Keratinocyte (primary cell): ENCODE measurements around the gene LRFN5. TPM values are rescaled to one million over a fixed set of nuclear protein-coding genes. Genes with fewer than 3 reads are reported as not detected.

Experiments
- DNase-seq: peaks from one replicate; pipeline ENCODE4 v3.0.0-alpha.2; 2011; ENCODE audit warnings: low read depth, missing footprints, low spot score
- FAIRE-seq: peaks from 2 replicates; lab custom pipeline; 2011; peaks lifted over from hg19 to GRCh38; lab: Jason Lieb, UNC
- H2AFZ ChIP-seq: 2 replicates; pipeline ENCODE4 v1.6.0; 2012; ENCODE audit warnings: low read length, control low read depth, inconsistent platforms; ENCODE audit not compliant: control insufficient read depth
- H3K27ac ChIP-seq: 2 replicates; pipeline ENCODE4 v1.5.1; 2011; ENCODE audit warnings: low read length; ENCODE audit not compliant: control insufficient read depth, insufficient read depth
- H3K27me3 ChIP-seq: 3 replicates; pipeline ENCODE4 v1.6.0; 2011; ENCODE audit warnings: low read length; ENCODE audit not compliant: control insufficient read depth, insufficient read depth; ENCODE audit errors: extremely low read depth
- H3K36me3 ChIP-seq, 2 experiments: 2 replicates in 1 of 2; 3 replicates in 1 of 2; pipeline ENCODE4 v1.5.1; 2011; ENCODE audit warnings: low read length in 2 of 2, mild to moderate bottlenecking in 1 of 2; ENCODE audit not compliant: control insufficient read depth in 2 of 2, insufficient read depth in 2 of 2; ENCODE audit errors: extremely low read depth in 1 of 2
- H3K4me1 ChIP-seq: 3 replicates; pipeline ENCODE4 v1.5.1; 2011; ENCODE audit warnings: low read length; ENCODE audit not compliant: control insufficient read depth, insufficient read depth; ENCODE audit errors: extremely low read depth
- H3K4me2 ChIP-seq: 3 replicates; pipeline ENCODE4 v1.6.0; 2011; ENCODE audit warnings: low read depth, low read length; ENCODE audit not compliant: control insufficient read depth, insufficient read depth; ENCODE audit errors: extremely low read depth
- H3K4me3 ChIP-seq, 3 experiments: fragments of 200-600 bp in 1 of 3; sonication (generic) in 1 of 3; 2 replicates in 2 of 3; 3 replicates in 1 of 3; pipeline ENCODE4 v1.5.1; 2011 to 2016; ENCODE audit warnings: low read length in 3 of 3, mild to moderate bottlenecking in 3 of 3, control low read depth in 2 of 3, inconsistent platforms in 1 of 3, low read depth in 1 of 3, mixed read lengths in 1 of 3, mixed run types in 1 of 3, moderate library complexity in 1 of 3; ENCODE audit not compliant: control insufficient read depth in 2 of 3, insufficient read depth in 2 of 3; ENCODE audit errors: extremely low read depth in 1 of 3
- H3K79me2 ChIP-seq: 2 replicates; pipeline ENCODE4 v1.6.0; 2012; ENCODE audit warnings: low read length; ENCODE audit not compliant: control insufficient read depth, insufficient read depth
- H3K9ac ChIP-seq: 3 replicates; pipeline ENCODE4 v1.6.0; 2011; ENCODE audit warnings: low read length; ENCODE audit not compliant: control insufficient read depth, insufficient read depth; ENCODE audit errors: extremely low read depth
- H3K9me1 ChIP-seq: 3 replicates; pipeline ENCODE4 v1.6.0; 2011; ENCODE audit warnings: low read length; ENCODE audit not compliant: control insufficient read depth, insufficient read depth; ENCODE audit errors: extremely low read depth
- H3K9me3 ChIP-seq: 2 replicates; pipeline ENCODE4 v1.5.1; 2012; ENCODE audit warnings: low read depth, low read length; ENCODE audit not compliant: control insufficient read depth
- H4K20me1 ChIP-seq: 3 replicates; pipeline ENCODE4 v1.6.0; 2011; ENCODE audit warnings: low read length; ENCODE audit not compliant: control insufficient read depth, insufficient read depth; ENCODE audit errors: extremely low read depth
- CTCF ChIP-seq, 3 experiments: IDR thresholded peaks in 1 of 3; conservative IDR thresholded peaks in 1 of 3; optimal IDR thresholded peaks in 1 of 3; 2 replicates in 2 of 3; 3 replicates in 1 of 3; pipeline versions ENCODE3 to v1.5.1; 2011; ENCODE audit warnings: low read length in 3 of 3, mild to moderate bottlenecking in 3 of 3, moderate library complexity in 2 of 3, control low read depth in 1 of 3, inconsistent platforms in 1 of 3; ENCODE audit not compliant: insufficient read depth in 2 of 3; ENCODE audit errors: extremely low read depth in 1 of 3
- EZH2 ChIP-seq: IDR thresholded peaks from one replicate; pipeline ENCODE4 v1.6.1; 2012; ENCODE audit warnings: inconsistent platforms, mild to moderate bottlenecking, low read length, moderate library complexity
- dilution Hi-C: fragments of 300-500 bp; cut with MboI; formaldehyde crosslinking; loops from one replicate; pipeline ENCODE4 v1.7.0; 2020; ENCODE audit warnings: low sequenced_read_pairs; ENCODE audit not compliant: extremely low pct_ligation_motif_present
- polyA plus RNA-seq, 5 experiments: library from polyadenylated mRNA; depleted of rRNA in 3 of 5; stranded (reverse) in 3 of 5; stranded (forward) in 1 of 5; unstranded in 1 of 5; fragments of >200 nt; gene quantifications; 1 replicate in 1 of 5; 2 replicates in 3 of 5; 3 replicates in 1 of 5; pipeline versions ENCODE4 v1.2.1 to v1.2.3, GENCODE V29; 2011 to 2012; ENCODE audit warnings: missing spikeins in 2 of 5, low read depth in 1 of 5, low replicate concordance in 1 of 5

LRFN5 gene
- polyA plus RNA-seq, 1 donor (not counting 4 experiments of a cell fraction or from before 2014, with no cell fraction given): not detected

GRCh38 chr14:41773536-41774279 is 167.0 kb downstream of the LRFN5 start:
- Histone ChIP-seq H3K79me2 (no peaks in the 10 kb centered on the region), H3K27ac (no peak overlapping the region), H3K36me3 (no peaks in the 10 kb centered on the region), H3K27me3 (no peaks in the 10 kb centered on the region), H3K4me2 (no peak overlapping the region), H3K9me3 (no peaks in the 10 kb centered on the region), H2AFZ (no peak overlapping the region), H3K4me3 (no peak overlapping the region), H3K9me1 (no peaks in the 10 kb centered on the region), H3K4me1 (no peaks in the 10 kb centered on the region), H4K20me1 (no peaks in the 10 kb centered on the region), H3K9ac (no peak overlapping the region)
- FAIRE-seq (no peak), DNase-seq (no peak)
- no peak for TF ChIP-seq CTCF (optimal IDR thresholded peaks at IDR 0.05 in 1 of 3, IDR thresholded peaks at IDR 0.05 in 1 of 3, conservative IDR thresholded peaks at IDR 0.05 in 1 of 3; ENCODE audit: extremely low read depth in 1 of 3, insufficient read depth in 2 of 3, low read length in 3 of 3)
- TF ChIP-seq EZH2: no peak
- dilution Hi-C loops: no loop called here

- DNase-seq (no peak), FAIRE-seq (no peak)
- Histone ChIP-seq H3K4me2 (no peak overlapping the region), H3K9me1 (no peaks in the 10 kb centered on the region), H3K79me2 (no peaks in the 10 kb centered on the region), H3K27ac (no peak overlapping the region), H3K27me3 (no peaks in the 10 kb centered on the region), H2AFZ (no peak overlapping the region), H3K4me3 (no peak overlapping the region), H3K9me3 (no peaks in the 10 kb centered on the region), H3K4me1 (no peaks in the 10 kb centered on the region), H3K9ac (no peak overlapping the region), H3K36me3 (no peaks in the 10 kb centered on the region), H4K20me1 (no peaks in the 10 kb centered on the region)
- no peak for TF ChIP-seq CTCF (optimal IDR thresholded peaks at IDR 0.05 in 1 of 3, IDR thresholded peaks at IDR 0.05 in 1 of 3, conservative IDR thresholded peaks at IDR 0.05 in 1 of 3; ENCODE audit: extremely low read depth in 1 of 3, insufficient read depth in 2 of 3, low read length in 3 of 3)
- TF ChIP-seq EZH2: no peak
- dilution Hi-C loops: no loop called here
Observed at GRCh38 chr14:41782511-41782910, 175.8 kb downstream of the LRFN5 start.
